ENCODE measurements around the gene DLAT. TPM values are rescaled to one million over a fixed set of nuclear protein-coding genes. Genes with fewer than 3 reads are reported as not detected.
"Not testable (repeated sequence)": the region's sequence is repeated elsewhere in the genome, so short reads cannot be mapped to it uniquely, and the experiment has no call there.

The DLAT gene
- total RNA-seq, 1 donor, result 36.6 TPM

DNA sequence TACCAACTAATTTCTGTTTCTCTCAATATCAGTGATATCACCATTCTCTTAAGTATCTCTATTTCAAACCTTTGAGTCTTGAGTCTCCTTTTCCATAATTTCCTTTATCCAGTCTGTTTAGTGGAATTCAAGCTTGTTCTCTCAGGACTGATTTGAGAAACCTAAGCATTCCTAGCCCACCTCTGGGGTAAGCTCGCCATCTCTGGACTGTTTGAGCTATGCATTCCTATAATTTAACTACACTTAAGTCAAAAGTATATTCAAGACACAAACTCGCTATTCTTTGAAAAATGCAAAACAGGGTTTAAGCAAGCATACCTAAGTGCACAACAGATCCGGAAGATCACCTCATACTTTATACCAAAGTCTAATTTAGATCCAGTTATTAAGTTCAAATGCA is 2.1 kb upstream of the DLAT start:
- TF ChIP-seq, protein P1, sequence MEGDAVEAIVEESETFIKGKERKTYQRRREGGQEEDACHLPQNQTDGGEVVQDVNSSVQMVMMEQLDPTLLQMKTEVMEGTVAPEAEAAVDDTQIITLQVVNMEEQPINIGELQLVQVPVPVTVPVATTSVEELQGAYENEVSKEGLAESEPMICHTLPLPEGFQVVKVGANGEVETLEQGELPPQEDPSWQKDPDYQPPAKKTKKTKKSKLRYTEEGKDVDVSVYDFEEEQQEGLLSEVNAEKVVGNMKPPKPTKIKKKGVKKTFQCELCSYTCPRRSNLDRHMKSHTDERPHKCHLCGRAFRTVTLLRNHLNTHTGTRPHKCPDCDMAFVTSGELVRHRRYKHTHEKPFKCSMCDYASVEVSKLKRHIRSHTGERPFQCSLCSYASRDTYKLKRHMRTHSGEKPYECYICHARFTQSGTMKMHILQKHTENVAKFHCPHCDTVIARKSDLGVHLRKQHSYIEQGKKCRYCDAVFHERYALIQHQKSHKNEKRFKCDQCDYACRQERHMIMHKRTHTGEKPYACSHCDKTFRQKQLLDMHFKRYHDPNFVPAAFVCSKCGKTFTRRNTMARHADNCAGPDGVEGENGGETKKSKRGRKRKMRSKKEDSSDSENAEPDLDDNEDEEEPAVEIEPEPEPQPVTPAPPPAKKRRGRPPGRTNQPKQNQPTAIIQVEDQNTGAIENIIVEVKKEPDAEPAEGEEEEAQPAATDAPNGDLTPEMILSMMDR (IDR thresholded peaks at IDR 0.05; ENCODE audit: extremely low read depth, low read depth, low read length), result no peak
- H3K4me2 ChIP-seq (ENCODE audit: insufficient read depth, low read length), result no peak overlapping the region
- no peak overlapping the region for H2AFZ ChIP-seq (ENCODE audit: low read length)
- DNase-seq (ENCODE audit: insufficient read length, low spot score, missing footprints), result no peak
- H3K4me1 ChIP-seq (ENCODE audit: insufficient read depth, low read length), result peaks cover 13% of the 10 kb centered on the region
- no peaks in the 10 kb centered on the region for H3K27me3 ChIP-seq (ENCODE audit: insufficient read depth, low read length)
- H3K36me3 ChIP-seq (ENCODE audit: insufficient read depth, low read length), result peaks cover 18% of the 10 kb centered on the region
- no peaks in the 10 kb centered on the region for H4K20me1 ChIP-seq (ENCODE audit: insufficient read depth, low read length)
- no peak overlapping the region for H3K27ac ChIP-seq (ENCODE audit: low read depth, low read length)
- H3K79me2 ChIP-seq (ENCODE audit: insufficient read depth, low read length), result peaks cover 9% of the 10 kb centered on the region
- no peaks in the 10 kb centered on the region for H3K9me3 ChIP-seq (ENCODE audit: low read depth, low read length)
- no peak overlapping the region for H3K4me3 ChIP-seq (ENCODE audit: insufficient read depth, low read length)

- DNase-seq (ENCODE audit: insufficient read length, low spot score, missing footprints), result no peak
- H2AFZ ChIP-seq (ENCODE audit: low read length), result peak overlapping the region; percentile 92
- peak overlapping the region; percentile 61 for H3K27ac ChIP-seq (ENCODE audit: low read depth, low read length)
- H3K4me1 ChIP-seq (ENCODE audit: insufficient read depth, low read length), result peaks cover 12% of the 10 kb centered on the region
- peak overlapping the region; percentile 82 for H3K4me3 ChIP-seq (ENCODE audit: insufficient read depth, low read length)
- H3K79me2 ChIP-seq (ENCODE audit: insufficient read depth, low read length), result peaks cover 11% of the 10 kb centered on the region
- no peaks in the 10 kb centered on the region for H3K9me3 ChIP-seq (ENCODE audit: low read depth, low read length)
- peaks cover 22% of the 10 kb centered on the region for H3K36me3 ChIP-seq (ENCODE audit: insufficient read depth, low read length)
- TF ChIP-seq, protein P1 (IDR thresholded peaks at IDR 0.05; ENCODE audit: extremely low read depth, low read depth, low read length), result no peak
- H3K4me2 ChIP-seq (ENCODE audit: insufficient read depth, low read length), result peak overlapping the region; percentile 86
- H3K27me3 ChIP-seq (ENCODE audit: insufficient read depth, low read length), result no peaks in the 10 kb centered on the region
- H4K20me1 ChIP-seq (ENCODE audit: insufficient read depth, low read length), result no peaks in the 10 kb centered on the region
These were observed 933 bp upstream of the DLAT start for GRCh38 chr11:112024178-112024772.

GRCh38 chr11:112025707-112026106 is 499 bp downstream of the DLAT start:
- H3K9me3 ChIP-seq (ENCODE audit: low read depth, low read length), result no peaks in the 10 kb centered on the region
- H3K27ac ChIP-seq (ENCODE audit: low read depth, low read length), result peak overlapping the region; percentile 61
- peak overlapping the region; percentile 86 for H3K4me2 ChIP-seq (ENCODE audit: insufficient read depth, low read length)
- H3K4me1 ChIP-seq (ENCODE audit: insufficient read depth, low read length), result peaks cover 12% of the 10 kb centered on the region
- peak; percentile 84 for DNase-seq (ENCODE audit: insufficient read length, low spot score, missing footprints)
- H3K79me2 ChIP-seq (ENCODE audit: insufficient read depth, low read length), result peaks cover 14% of the 10 kb centered on the region
- peak overlapping the region; percentile 82 for H3K4me3 ChIP-seq (ENCODE audit: insufficient read depth, low read length)
- H4K20me1 ChIP-seq (ENCODE audit: insufficient read depth, low read length), result no peaks in the 10 kb centered on the region
- H3K27me3 ChIP-seq (ENCODE audit: insufficient read depth, low read length), result no peaks in the 10 kb centered on the region
- TF ChIP-seq, protein P1 (IDR thresholded peaks at IDR 0.05; ENCODE audit: extremely low read depth, low read depth, low read length), result no peak
- H3K36me3 ChIP-seq (ENCODE audit: insufficient read depth, low read length), result peaks cover 23% of the 10 kb centered on the region
- H2AFZ ChIP-seq (ENCODE audit: low read length), result peak overlapping the region; percentile 92

DNA sequence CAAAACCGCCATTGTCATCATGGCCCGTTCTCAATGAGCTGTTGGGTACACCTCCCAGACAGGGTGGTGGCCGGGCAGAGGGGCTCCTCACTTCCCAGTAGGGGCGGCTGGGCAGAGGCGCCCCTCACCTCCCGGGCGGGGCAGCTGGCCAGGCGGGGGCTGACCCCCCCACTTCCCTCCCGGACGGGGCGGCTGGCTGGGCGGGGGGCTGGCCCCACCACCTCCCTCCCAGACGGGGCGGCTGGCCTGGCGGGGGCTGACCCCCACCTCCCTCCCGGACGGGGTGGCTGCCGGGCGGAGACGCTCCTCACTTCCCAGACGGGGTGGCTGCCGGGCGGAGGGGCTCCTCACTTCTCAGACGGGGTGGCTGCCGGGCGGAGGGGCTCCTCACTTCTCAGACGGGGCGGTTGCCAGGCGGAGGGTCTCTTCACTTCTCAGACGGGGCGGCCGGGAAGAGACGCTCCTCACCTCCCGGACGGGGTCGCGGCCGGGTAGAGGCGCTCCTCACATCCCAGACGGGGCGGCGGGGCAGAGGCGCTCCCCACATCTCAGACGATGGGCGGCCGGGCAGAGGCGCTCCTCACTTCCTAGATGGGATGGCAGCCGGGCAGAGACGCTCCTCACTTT is 1.7 kb downstream of the DLAT start:
- H2AFZ ChIP-seq (ENCODE audit: low read length); H3K4me3 ChIP-seq (ENCODE audit: insufficient read depth, low read length); DNase-seq (ENCODE audit: insufficient read length, low spot score, missing footprints); H3K4me2 ChIP-seq (ENCODE audit: insufficient read depth, low read length); H3K9me3 ChIP-seq (ENCODE audit: low read depth, low read length); H3K27me3 ChIP-seq (ENCODE audit: insufficient read depth, low read length); H3K27ac ChIP-seq (ENCODE audit: low read depth, low read length); H4K20me1 ChIP-seq (ENCODE audit: insufficient read depth, low read length): not testable (repeated sequence)
- H3K79me2 ChIP-seq (ENCODE audit: insufficient read depth, low read length), result peaks cover 14% of the 10 kb centered on the region
- H3K36me3 ChIP-seq (ENCODE audit: insufficient read depth, low read length), result peaks cover 31% of the 10 kb centered on the region
- peaks cover 12% of the 10 kb centered on the region for H3K4me1 ChIP-seq (ENCODE audit: insufficient read depth, low read length)
